Skeletal muscle satellite cell (primary cell): ENCODE data around the gene SLC22A31.
"Not testable (repeated sequence)": the region's sequence is repeated elsewhere in the genome, so short reads cannot be mapped to it uniquely, and the experiment has no call there.

ENCODE experiments used
- H3K27me3 ChIP-seq: 2 replicates; pipeline ENCODE4 v1.7.0; 2013; ENCODE audit warnings: low read length; ENCODE audit not compliant: control insufficient read depth, insufficient read depth
- H3K36me3 ChIP-seq: 2 replicates; pipeline ENCODE4 v1.7.0; 2013; ENCODE audit warnings: mild to moderate bottlenecking, control low read depth, low read length; ENCODE audit not compliant: insufficient read depth
- H3K4me1 ChIP-seq: 2 replicates; pipeline ENCODE4 v1.7.0; 2013; ENCODE audit warnings: low read length; ENCODE audit not compliant: control insufficient read depth, insufficient read depth
- H3K4me2 ChIP-seq: 2 replicates; pipeline ENCODE4 v1.7.0; 2013; ENCODE audit warnings: mild to moderate bottlenecking, low read length
- H3K4me3 ChIP-seq: 2 replicates; pipeline ENCODE4 v1.7.0; 2013; ENCODE audit warnings: low read length
- H3K9ac ChIP-seq: 2 replicates; pipeline ENCODE4 v1.7.0; 2013; ENCODE audit warnings: mild to moderate bottlenecking, low read depth, low read length, moderate library complexity
- H3K9me3 ChIP-seq: replicated peaks from 2 replicates; pipeline ENCODE4 v1.7.0; 2013; ENCODE audit warnings: mild to moderate bottlenecking, control low read depth, low read length

The SLC22A31 gene

DNA sequence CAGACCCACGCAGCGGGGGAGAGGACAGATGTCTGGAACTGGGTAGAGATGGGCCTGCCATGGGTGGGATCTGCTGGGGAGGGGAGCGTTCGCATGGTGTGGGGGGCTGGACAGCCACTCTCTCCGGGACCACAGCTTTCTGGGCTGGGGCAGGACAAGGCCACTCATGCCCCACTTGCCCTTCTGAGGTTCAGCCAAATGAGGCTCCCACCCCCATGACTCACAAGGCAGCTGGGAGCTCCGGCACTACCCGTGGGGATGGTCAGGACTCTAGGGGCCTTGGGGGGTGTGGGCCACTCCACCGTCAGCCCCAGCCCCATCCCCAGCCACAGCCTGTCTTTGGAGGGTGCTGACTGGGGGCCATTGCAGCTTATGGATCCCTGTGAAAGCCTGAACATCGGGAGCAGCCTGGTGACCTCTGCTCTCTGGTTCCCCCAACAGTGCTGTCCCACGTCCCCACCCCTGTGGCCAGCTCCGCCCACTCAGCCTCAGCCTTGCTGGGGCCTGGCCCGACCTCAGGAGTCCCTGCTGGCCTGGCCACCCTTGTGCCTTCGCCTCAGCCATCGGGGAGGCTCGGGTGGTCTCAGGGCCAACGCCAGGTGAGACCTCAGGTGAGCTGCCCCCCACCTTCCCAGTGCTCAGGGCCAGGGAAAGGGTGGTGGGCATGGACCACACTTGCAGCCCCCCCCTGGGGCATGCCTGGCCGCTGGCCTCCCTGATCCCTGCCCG, 33.5 kb downstream of the SLC22A31 start:
- Histone ChIP-seq H3K4me1 (peaks cover 13% of the 10 kb centered on the region), H3K9ac (peak overlapping the region; percentile 22), H3K4me3 (peak overlapping the region; percentile 47), H3K27me3 (no peaks in the 10 kb centered on the region), H3K4me2 (peak overlapping the region; percentile 70), H3K9me3 (no peaks in the 10 kb centered on the region), H3K36me3 (no peaks in the 10 kb centered on the region)

DNA sequence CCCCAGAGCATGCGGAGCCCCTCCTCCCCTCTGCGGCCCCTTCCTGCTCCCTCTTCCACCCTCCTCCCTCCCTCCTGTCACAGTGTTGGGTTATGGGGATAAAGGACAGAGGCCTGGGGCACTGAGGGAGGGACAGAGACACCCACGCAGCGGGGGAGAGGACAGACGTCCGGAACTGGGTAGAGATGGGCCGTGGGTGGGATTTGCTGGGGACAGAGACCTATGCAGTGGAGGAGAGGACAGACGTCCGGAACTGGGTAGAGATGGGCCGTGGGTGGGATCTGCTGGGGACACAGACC, 34.7 kb downstream of the SLC22A31 start:
- H3K4me2 ChIP-seq, H3K9ac ChIP-seq, H3K27me3 ChIP-seq, H3K4me3 ChIP-seq, H3K4me1 ChIP-seq, H3K9me3 ChIP-seq, H3K36me3 ChIP-seq: not testable (repeated sequence)

DNA sequence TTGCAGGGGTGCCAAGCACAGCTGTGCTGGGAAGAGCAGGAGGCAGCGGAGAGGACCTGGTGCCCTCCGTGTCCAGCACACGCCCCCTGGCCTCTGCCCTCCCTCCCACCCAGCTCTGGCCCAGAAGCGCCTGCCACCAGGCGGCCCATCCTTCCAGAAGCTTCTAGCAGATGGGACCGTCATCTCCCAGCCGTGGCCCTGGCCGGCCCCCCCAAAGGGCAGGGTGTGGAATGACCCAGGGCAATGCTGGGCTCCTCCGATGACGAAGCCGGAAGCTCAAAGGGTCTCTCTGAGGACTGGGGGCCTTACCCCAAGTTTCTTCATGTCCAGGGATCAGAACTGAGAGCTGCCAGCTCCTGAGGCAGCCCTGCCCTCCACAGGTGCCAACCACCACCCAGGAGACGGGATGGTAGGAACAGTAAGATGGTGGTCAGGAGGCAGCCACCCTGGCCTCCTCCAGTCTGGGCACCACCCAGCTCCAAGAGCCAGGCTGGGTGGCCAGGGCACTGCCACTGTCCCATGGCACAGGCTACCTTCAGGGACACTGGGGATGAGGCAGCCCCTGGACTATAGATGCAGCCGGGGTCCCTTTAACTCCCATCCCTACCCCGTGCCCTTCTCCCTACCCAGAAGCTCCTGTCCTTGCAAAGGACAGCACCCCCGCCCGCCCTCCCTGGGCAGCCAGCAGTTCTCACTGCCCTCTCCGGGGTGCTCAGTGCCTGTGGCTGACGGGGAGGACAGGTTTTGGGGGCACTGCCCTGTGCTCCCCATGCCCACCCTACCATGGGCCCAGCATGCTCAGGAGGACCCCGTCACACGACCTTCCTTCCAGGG, 35.3 kb downstream of the SLC22A31 start:
- no peaks in the 10 kb centered on the region for H3K27me3 ChIP-seq
- no peak overlapping the region for H3K4me2 ChIP-seq
- no peaks in the 10 kb centered on the region for H3K36me3 ChIP-seq
- peaks cover 9% of the 10 kb centered on the region for H3K4me1 ChIP-seq
- H3K9ac ChIP-seq: no peak overlapping the region
- H3K4me3 ChIP-seq: no peak overlapping the region
- H3K9me3 ChIP-seq: no peaks in the 10 kb centered on the region

- Histone ChIP-seq H3K9ac (no peak overlapping the region), H3K27me3 (no peaks in the 10 kb centered on the region), H3K4me1 (peaks cover 9% of the 10 kb centered on the region), H3K4me3 (no peak overlapping the region), H3K4me2 (no peak overlapping the region), H3K9me3 (no peaks in the 10 kb centered on the region), H3K36me3 (no peaks in the 10 kb centered on the region)
Measured at GRCh38 chr16:89164436-89164835, 35.9 kb downstream of the SLC22A31 start.

DNA sequence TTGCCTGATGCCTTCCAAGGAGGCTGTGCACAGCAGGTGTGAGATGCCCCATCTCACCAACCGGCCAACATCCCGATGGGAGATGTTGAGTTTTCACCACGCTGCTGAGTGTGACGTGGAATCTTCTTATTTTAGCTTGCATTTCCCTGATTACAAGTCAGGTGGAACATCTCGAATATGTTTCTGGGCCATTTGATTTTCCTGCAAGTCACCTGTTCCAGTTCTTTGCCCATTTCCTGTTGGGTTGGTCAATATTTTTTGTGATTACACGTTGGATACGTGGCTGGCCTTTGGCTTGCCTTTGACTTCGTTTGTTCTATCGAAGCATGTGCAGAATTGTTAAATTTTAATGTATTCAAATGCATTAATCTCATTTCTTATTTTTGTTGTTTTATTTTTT, 37.0 kb downstream of the SLC22A31 start:
- Histone ChIP-seq H3K9ac (no peak overlapping the region), H3K4me1 (peaks cover 9% of the 10 kb centered on the region), H3K4me2 (no peak overlapping the region), H3K4me3 (no peak overlapping the region), H3K36me3 (no peaks in the 10 kb centered on the region), H3K9me3 (no peaks in the 10 kb centered on the region), H3K27me3 (no peaks in the 10 kb centered on the region)

- Histone ChIP-seq H3K4me3 (no peak overlapping the region), H3K27me3 (peaks cover 2% of the 10 kb centered on the region), H3K4me2 (no peak overlapping the region), H3K36me3 (no peaks in the 10 kb centered on the region), H3K9me3 (no peaks in the 10 kb centered on the region), H3K9ac (no peak overlapping the region), H3K4me1 (peaks cover 5% of the 10 kb centered on the region)
Measured at GRCh38 chr16:89161763-89162713, 38.3 kb downstream of the SLC22A31 start.

DNA sequence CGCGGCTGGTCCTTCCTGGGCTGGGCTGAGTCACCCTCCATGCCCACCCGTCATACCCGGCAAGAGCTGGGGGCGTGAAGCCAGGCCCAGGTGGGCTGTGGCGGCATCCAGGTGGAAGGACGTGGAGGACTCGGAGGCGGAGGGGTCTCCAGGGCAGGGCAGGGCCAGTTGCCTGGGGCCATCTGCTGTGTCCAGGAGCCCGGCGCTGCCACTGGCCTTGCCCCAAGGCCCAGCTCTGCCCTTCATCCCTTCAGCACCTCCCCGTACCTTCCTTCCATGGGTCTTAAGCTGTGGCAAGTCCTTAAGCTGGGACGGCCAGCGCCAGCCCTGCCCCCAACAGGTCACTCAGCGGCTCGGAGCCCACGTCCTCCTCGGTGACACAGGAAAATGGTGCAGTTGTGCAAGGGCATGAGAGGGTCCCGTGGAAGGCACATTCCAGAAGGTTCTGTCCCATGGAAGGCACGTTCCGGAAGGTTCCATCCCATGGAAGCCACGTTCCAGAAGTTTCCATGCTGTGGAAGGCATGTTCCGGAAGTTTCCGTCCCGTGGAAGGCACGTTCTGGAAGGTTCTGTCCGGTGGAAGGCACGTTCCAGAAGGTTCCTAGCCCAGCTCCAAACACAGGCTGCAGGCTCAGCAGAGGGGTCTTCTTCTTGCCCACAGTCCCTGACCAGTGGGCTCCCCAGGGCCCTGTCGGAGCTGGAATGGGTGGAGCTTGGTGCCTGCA, 39.2 kb downstream of the SLC22A31 start:
- H3K36me3 ChIP-seq: no peaks in the 10 kb centered on the region
- no peaks in the 10 kb centered on the region for H3K9me3 ChIP-seq
- H3K27me3 ChIP-seq: peaks cover 11% of the 10 kb centered on the region
- H3K4me2 ChIP-seq: no peak overlapping the region
- no peak overlapping the region for H3K9ac ChIP-seq
- H3K4me1 ChIP-seq: no peaks in the 10 kb centered on the region
- H3K4me3 ChIP-seq: no peak overlapping the region

GRCh38 chr16:89159850-89160354, 40.4 kb downstream of the SLC22A31 start:
- no peak overlapping the region for H3K4me2 ChIP-seq
- H3K36me3 ChIP-seq: no peaks in the 10 kb centered on the region
- H3K27me3 ChIP-seq: peaks cover 15% of the 10 kb centered on the region
- no peak overlapping the region for H3K4me3 ChIP-seq
- H3K4me1 ChIP-seq: peaks cover 12% of the 10 kb centered on the region
- H3K9ac ChIP-seq: no peak overlapping the region
- H3K9me3 ChIP-seq: no peaks in the 10 kb centered on the region

DNA sequence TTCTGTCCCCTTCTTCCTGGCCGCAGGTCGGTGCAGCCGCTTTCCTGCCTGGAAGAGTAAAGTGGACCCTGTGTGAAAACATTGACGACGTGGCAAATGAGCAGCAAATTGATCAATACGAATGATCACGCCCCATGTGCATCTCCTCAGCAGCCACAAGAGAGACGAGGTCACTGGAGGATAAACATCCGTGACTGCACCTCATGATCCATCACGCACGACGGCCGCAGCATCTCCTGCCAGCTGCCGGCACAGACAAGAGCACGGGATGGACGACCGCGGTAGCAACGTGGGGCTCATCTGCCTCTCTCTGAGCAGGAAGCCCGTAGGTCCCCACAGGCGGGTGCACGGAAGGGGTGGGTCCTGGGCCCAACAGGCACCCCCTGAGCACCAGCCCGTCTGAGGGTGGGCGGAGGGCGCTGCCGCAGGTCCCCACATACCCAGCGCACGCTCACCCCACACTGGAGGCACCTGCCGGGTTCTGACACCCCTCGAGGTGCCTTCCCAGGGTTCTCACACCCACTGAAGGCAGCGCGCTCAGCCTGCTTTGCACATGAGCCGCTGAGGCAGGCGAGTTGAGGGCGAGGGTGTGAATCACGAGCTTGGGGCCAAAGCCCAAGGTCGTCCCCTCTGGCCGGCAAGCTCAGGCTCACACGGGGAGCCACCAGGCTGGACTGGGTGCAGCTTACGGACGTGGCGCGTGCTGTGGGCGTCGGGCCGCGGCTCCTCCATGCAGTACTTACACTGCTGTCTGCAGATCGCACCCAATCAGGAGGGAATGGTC, 41.1 kb downstream of the SLC22A31 start:
- Histone ChIP-seq H3K9ac (no peak overlapping the region), H3K4me1 (peaks cover 18% of the 10 kb centered on the region), H3K9me3 (no peaks in the 10 kb centered on the region), H3K4me2 (no peak overlapping the region), H3K36me3 (no peaks in the 10 kb centered on the region), H3K4me3 (no peak overlapping the region), H3K27me3 (peaks cover 15% of the 10 kb centered on the region)

DNA sequence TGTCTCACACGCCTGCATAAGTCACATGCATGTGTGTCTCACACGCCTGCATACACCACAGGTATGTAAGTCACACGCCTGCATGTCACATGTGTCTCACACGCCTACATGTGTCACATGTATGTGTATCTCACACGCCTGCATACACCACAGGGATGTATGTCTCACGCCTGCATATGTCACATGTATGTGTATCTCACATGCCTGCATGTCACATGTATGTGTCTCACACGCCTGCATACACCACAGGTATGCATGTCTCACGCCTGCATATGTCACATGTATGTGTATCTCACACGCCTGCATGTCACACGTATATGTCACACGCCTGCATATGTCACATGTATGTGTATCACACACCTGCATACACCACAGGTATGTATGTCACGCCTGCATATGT, 42.6 kb downstream of the SLC22A31 start:
- Histone ChIP-seq H3K36me3 (no peaks in the 10 kb centered on the region), H3K27me3 (peaks cover 15% of the 10 kb centered on the region), H3K4me3 (no peak overlapping the region), H3K4me1 (peaks cover 19% of the 10 kb centered on the region), H3K9ac (no peak overlapping the region), H3K4me2 (no peak overlapping the region), H3K9me3 (no peaks in the 10 kb centered on the region)
